GM12892 (cell line): Measurements from ENCODE around the gene SUN3.
"Not testable (repeated sequence)": the region's sequence is repeated elsewhere in the genome, so short reads cannot be mapped to it uniquely, and the experiment has no call there.

Experiments
- DNase-seq: peaks from one replicate; pipeline ENCODE4 v3.0.0; 2011; ENCODE audit not compliant: insufficient read length
- FAIRE-seq: peaks from 2 replicates; lab custom pipeline; 2011; peaks lifted over from hg19 to GRCh38; lab: Jason Lieb, UNC
- POLR2A ChIP-seq: IDR thresholded peaks from 2 replicates; pipeline ENCODE4 v1.6.1; 2011; ENCODE audit warnings: low read depth, low read length, control low read depth
- POLR2AphosphoS5 ChIP-seq: IDR thresholded peaks from 2 replicates; pipeline ENCODE4 v1.6.1; 2011; ENCODE audit warnings: low read depth, low read length, control low read depth
- TAF1 ChIP-seq: IDR thresholded peaks from 2 replicates; pipeline ENCODE4 v1.6.1; 2011; ENCODE audit warnings: low read depth, mild to moderate bottlenecking, control low read depth, low read length, borderline replicate concordance

The SUN3 gene

GRCh38 chr7:48025624-48026023 lies 3.3 kb downstream of the SUN3 start:
- no peak for TF ChIP-seq POLR2AphosphoS5
- DNase-seq, result no peak
- no peak for FAIRE-seq

DNA sequence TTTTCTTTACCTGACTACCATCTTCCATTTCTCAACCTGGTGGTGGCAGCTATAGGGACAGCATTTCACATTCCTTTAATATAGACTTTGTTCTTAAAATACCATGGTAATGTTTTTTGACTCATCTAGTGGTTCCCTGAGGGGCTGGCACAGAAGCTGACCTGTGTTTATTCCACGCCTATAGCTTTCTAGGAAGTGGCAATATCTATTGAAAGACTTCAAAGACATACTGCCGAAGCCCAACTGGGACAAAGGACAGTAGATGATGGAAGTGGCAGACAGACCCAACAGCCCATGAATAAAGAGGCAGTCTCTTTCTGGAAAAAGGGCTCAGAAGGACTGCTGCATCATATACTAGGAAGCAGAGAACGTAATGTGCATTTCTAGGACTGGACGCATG lies 11.2 kb downstream of the SUN3 start:
- DNase-seq, result no peak
- no peak for TF ChIP-seq POLR2AphosphoS5
- no peak for TF ChIP-seq TAF1
- no peak for TF ChIP-seq POLR2A
- no peak for FAIRE-seq

DNA sequence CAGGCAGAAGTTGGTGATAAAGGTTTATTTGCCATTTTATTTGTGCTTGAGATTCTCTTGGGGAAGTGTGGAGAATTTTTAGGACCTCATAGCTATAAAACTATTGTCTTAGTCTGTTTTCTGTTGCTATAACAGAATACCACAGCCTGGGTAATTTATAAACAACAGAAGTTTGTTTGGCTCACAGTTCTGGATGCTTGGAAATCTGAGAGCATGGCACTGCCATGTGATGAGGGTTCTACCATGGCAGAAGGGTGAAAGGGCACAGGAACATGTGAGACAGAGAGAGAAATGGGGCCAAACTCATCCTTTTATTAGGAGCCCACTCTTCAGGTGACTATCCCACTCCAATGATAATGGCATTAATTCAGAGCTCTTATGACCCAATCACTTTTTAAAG lies 12.3 kb downstream of the SUN3 start:
- DNase-seq (no peak), FAIRE-seq (no peak)
- TF ChIP-seq POLR2A (no peak), POLR2AphosphoS5 (no peak), TAF1 (no peak)

DNA sequence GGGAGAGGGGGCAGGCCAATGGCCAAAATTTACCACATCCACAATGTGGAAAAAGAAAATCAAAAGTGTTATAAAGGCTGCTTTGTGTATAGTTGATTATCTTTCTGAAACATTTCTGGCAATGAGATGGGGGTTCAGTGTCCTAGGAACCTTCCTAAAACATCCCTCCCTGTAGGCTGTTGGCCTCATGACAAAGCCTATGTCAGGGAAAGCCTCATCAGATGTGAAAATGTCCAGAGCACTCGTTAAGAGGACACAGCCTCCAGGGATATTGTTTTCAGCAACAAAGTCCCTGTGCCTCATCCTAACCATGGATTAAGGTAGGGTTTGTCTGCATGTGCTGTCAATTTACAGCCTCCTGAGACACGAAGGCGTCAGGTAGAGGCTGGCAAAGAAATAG lies 17.0 kb downstream of the SUN3 start:
- TF ChIP-seq TAF1 (no peak), POLR2AphosphoS5 (no peak), POLR2A (no peak)
- FAIRE-seq, result no peak
- DNase-seq, result no peak

DNA sequence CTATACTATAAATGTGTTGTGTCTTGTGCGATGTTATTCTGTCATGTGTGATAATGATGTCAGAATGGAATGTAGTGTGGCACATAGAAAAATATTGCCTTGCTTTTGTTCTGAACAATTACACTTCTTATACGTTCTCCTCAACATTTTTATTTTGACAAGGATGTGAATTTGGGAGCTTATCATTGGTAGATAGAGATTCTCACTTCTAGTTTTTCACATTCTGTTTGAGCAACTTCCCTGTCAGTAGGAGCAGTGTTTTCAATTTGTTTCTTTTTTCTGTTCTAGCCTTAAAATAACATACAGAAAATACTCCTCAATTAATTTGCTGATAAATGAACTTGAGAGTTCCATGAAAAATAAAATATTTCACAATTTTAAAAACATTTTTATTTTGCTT lies 17.6 kb downstream of the SUN3 start:
- no peak for DNase-seq
- FAIRE-seq, result peak; percentile 27
- no peak for TF ChIP-seq POLR2A

- TF ChIP-seq POLR2AphosphoS5 (no peak), TAF1 (no peak), POLR2A (no peak)
- no peak for FAIRE-seq
- DNase-seq, result no peak
Observed at GRCh38 chr7:48009954-48010353, 19.0 kb downstream of the SUN3 start.

DNA sequence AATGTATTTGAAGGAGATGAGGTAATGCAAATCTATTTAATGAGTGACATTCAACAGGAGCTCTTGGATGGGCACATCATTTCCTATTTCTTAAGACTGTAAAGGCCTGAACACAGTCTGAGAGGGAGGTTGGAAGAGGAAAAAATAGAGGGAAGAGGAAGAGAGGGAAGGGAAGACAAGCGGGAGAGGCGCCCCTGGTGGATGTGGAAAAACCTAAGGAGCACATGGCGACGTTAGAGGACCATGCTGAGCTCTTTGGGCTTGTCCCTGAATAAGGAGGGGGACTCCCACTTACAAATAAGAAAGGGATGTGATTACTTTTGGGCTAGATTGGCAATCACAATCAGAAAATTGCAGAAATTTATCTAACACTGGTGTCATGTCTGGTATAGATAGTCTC lies 19.6 kb downstream of the SUN3 start:
- no peak for DNase-seq
- TF ChIP-seq POLR2A, result no peak
- no peak for TF ChIP-seq POLR2AphosphoS5
- TF ChIP-seq TAF1, result no peak
- no peak for FAIRE-seq

- TF ChIP-seq POLR2A (no peak), POLR2AphosphoS5 (no peak), TAF1 (no peak)
- DNase-seq, result no peak
- no peak for FAIRE-seq
Observed at GRCh38 chr7:48006866-48007265, 22.0 kb downstream of the SUN3 start.

GRCh38 chr7:48004638-48005037 lies 24.3 kb downstream of the SUN3 start:
- FAIRE-seq (no peak), DNase-seq (no peak)
- TF ChIP-seq POLR2AphosphoS5 (no peak), TAF1 (no peak), POLR2A (no peak)

- DNase-seq (no peak), FAIRE-seq (no peak)
- no peak for TF ChIP-seq POLR2A
- TF ChIP-seq POLR2AphosphoS5, result no peak
- no peak for TF ChIP-seq TAF1
Observed at GRCh38 chr7:48004032-48004431, 24.9 kb downstream of the SUN3 start.

- not testable (repeated sequence) for DNase-seq, FAIRE-seq
Observed at GRCh38 chr7:48000164-48000563, 28.7 kb downstream of the SUN3 start.

DNA sequence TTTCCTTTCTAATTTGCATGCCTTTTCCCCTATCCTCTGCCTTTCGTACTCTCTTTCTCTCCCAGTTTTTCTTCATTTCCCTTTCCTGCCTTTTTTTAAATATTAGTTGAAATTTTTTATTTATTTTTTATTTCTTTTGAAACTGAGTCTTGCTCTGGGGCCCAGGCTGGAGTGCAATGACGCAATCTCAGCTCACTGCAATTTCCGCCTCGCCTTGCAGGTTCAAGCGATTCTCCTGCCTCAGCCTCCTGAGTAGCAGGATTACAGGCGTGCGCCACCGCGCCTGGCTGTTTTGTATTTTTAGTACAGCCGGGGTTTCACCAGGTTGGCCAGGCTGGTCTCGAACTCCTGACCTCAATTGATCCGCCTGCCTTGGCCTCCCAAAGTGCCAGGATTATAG lies 29.5 kb downstream of the SUN3 start:
- FAIRE-seq, result no peak
- TF ChIP-seq POLR2A (no peak), TAF1 (no peak), POLR2AphosphoS5 (no peak)
- DNase-seq, result no peak

DNA sequence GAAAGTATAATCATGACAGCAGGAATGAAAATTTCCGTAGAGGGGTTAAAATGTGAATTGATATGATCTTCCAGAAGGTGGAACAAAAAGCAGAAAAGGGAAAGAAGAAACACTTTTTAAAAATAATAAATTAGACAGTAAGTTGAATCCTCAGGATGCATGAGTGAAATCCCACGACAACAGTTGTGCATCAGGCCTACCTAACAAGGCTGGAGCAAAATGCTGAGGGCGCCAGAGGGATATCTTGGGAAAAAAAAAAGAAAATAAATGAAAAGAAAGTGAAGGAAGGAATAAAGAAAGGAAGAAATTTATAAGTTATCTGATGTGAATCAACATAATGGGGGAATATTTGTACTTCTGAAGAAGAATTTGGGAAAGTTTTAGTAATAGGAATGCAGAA lies 36.5 kb downstream of the SUN3 start:
- TF ChIP-seq POLR2A, result no peak
- TF ChIP-seq POLR2AphosphoS5, result no peak
- no peak for TF ChIP-seq TAF1
- FAIRE-seq (no peak), DNase-seq (no peak)

DNA sequence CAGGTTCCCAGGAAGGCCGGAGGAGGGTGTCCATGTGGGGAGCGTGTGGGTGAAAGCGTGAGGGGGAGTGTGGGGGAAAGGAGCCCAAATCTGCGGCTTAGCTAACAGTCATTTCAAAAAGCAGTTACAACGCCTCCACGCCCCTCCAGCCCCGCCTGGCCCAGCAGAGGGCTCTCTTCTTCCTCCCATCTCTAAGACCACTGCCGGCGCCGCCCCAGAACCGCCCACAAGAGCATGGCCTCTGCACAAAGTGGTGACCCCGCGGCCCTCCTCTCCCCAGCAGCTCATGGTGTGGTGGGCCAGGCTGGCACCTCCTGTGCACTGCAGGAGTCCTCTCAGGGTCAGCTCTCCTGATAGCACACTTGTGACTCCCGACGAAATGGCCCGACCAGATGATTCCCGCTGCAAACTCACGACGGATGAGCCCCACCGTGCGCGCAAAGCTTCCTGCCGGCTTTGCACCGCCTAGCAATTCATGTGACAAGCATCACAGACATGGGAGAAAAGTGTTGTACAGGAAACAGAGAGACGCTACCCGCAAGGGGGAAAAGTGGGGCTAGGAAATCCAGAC lies 37.1 kb downstream of the SUN3 start:
- peak; percentile 91 for FAIRE-seq
- peak; percentile 77 for DNase-seq
- TF ChIP-seq POLR2A, result peak; percentile 54; the same call in 1 of the 2 replicates
- peak; percentile 42; the same call in 1 of the 2 replicates for TF ChIP-seq POLR2AphosphoS5
- 0 out of 2 replicates have a peak, but pooled peaks have one; percentile 31 for TF ChIP-seq TAF1
